Fibroblast of gingiva (primary cell): ENCODE measurements around the gene UFSP2.
A peak's percentile ranks its signal among the peaks of the same experiment; 100 is the strongest.

Source experiments
- DNase-seq: peaks from one replicate; pipeline ENCODE4 v3.0.0-alpha.2; 2011; ENCODE audit warnings: low read depth

The UFSP2 gene

GRCh38 chr4:185426960-185427688 lies 1.4 kb upstream of the UFSP2 start:
- DNase-seq: no peak

- DNase-seq: no peak
These were observed 688 bp downstream of the UFSP2 start for GRCh38 chr4:185424905-185425646.

GRCh38 chr4:185421366-185422124 lies 4.2 kb downstream of the UFSP2 start:
- peak; percentile 8 for DNase-seq

DNA sequence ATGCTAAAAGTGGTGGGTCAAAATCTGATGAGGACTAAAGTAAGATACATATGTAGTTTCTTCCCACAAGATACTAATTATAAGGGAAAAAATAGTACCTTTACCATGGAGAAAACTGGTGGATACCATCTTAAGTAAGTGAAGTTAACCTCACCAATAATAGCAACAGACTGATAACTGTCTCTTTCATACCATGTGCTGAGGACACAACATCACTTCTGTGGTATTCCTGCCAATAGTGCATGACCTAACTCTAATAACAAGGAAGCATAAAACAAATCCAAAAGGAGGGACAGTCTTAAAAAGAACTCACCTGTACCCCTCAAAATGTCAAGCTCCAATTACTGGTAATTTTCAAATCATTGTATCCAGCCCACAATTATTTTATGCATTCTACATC lies 8.8 kb downstream of the UFSP2 start:
- no peak for DNase-seq

DNA sequence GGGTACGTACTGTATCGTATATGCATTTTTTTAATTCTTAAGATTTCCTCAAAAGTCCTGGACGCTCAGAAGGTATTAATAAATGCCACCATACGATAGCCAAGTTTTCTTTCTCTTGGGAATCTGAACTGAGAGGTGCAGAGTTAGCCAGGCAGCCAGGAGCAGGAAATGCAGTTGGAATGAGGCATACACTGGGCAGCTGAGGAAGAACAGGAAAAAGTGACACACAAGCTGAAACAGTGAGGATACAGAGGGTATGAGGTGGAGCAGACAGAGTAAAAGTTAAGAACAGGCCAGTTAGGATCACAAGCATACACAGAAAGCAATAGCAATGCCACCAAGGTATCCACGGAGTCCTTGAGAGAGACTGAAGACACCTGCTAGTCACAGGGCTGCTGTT lies 13.4 kb downstream of the UFSP2 start:
- DNase-seq: no peak

DNA sequence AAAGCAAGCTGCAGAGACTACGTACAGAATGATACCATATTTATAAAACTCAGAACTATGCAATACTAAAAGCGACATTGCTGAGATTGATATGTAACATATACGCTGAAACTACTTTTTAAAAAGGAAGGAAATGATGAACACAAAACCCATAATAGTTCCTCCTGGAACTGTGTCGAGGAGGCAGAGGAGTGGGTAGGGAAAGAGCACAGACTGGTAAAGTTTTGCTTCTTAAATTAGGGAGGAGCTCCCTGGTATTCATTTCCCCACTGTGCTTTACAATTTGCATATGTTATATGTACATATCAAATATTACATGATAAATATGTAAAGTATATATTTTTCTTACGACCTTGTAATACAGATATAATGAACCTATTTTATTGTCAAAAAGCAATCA lies 13.9 kb downstream of the UFSP2 start:
- DNase-seq: no peak

GRCh38 chr4:185408432-185408831 lies 17.3 kb downstream of the UFSP2 start:
- no peak for DNase-seq

DNA sequence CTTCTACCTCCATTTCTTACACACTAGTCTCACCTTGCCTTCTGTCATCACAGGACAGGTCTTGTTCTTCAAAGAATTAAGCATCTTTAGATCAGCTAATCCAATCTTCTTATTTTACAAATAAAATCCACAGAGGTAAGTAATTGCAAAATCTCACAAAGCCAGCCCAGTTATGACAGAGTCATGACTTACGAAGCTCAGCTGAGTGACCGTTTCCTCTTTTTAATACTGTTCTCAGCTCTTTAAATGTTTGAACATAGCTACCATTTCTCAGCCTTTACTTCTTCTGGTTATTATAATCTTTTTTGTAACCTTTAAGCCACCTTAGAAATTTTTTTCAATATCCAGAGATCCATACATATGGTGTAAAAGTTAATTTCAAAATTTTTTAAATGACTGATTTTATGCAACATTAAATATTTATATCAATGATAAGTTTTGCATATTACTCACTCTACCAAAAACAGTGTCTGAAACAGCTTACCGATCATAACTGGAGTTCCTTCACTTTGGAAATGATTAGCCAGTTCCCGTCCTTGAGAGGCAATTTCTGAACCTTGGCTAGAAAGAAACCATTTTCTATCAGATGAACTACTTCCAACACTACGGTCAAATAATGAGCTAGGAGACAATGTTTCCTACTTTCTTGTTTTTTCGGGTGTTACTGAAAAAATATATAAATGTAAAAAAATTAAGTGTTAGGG lies 20.3 kb downstream of the UFSP2 start:
- no peak for DNase-seq

DNA sequence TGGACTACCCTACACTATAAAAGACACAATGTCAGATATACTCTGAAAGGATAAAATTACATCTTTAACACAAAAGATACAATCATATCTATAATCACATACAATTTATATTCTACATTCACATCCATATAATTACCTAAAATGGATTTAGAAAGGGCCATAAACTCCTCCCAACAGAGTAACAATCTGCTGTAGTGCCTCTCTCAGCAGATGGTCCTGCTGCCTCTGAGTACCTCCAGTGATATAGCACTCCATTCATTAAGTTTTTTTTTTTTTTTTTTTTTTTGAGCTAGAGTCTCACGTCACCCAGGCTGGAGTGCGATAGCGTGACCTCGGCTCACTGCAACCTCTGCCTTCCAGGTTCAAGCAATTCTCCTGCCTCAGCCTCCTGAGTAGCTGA lies 21.7 kb downstream of the UFSP2 start:
- no peak for DNase-seq

- DNase-seq: no peak
These were observed 26.3 kb downstream of the UFSP2 start for GRCh38 chr4:185399466-185399865.

DNA sequence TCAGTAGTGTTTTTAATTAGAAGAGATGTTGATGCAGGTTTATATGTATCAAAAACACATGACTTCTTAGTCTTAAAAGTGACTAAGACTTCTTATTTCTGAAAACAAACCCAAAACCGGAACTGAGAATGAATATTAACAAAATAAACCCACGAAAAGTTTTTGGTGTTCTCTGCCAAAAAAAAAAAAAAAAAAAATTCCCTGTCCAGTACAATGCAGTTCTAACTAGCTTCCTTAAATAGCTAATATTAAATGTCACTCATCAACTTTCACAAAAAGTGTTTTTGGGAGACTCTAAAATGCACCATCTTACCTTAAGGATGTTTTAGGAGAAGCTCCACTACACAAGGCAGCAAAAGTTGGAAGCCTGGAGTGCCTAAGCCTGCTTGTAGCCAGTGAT lies 27.1 kb downstream of the UFSP2 start:
- DNase-seq: no peak

DNA sequence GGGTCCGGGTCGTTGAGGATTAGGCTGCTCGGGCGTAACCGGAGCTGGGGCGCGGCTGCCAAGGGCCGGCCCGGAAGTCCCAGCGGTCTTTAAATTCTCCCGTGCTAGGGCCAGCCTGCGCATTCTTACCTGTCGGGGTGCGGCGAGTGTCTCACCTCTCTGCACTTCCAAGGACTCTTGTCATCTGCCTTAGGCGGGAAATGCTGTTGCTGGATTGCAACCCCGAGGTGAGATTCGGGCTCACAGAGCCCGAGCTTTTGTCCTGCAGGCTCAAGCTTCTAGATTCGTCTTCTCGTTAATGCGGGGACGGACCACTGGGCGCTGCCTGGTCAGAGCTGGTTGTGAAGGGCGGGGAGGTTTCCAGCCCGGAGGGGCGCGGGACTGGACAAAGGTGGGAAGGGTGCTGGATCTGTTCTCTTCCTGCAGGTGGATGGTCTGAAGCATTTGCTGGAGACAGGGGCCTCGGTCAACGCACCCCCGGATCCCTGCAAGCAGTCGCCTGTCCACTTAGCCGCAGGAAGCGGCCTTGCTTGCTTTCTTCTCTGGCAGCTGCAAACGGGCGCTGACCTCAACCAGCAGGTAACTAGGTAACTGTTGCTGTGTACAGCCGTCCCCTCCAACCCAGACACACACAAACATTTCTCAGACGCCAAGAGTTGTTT lies 28.9 kb downstream of the UFSP2 start, which contains the start of gene ANKRD37:
TSS of gene ANKRD37 (plus strand) at position 118 of the 662 bp plus-strand sequence. CDS start at position 201, 83 bp downstream.
- no peak for DNase-seq

DNA sequence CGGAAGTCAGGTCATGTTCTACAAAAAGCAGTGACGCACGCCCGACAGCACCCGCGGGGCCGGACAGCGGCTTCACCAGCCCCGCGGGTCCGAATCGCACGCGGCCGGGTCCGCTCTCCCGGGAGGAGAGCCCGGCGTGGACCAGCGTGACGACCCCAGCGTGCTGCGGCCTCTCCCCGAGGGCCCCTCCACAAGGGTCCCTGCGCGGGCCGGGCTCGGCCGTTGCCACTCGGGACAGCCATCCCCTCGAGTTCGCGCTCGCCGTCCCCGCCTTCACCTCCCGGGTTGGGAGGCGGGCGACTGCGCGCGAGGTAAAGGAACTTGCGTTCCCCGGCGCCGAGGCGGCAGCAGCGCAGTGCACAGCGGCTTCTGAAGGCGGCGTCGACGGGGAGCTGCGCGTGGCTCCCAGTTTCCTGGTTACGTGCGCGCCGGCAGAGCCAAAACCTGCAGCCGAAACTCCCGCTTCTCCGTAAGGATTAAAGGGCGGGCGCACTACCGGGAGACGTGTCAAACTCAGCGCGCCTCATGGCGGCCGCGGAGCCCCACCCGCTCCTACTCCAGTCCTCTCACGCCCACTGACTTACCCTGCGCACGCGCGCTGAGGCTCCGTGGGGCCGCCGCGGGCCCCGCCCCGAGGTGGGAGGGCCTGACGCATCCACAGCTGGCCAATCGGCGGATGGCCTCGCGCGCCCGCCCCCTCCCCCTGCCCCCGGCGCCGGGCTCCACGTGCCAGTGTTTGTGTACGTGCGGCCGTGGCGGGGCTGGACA lies 29.6 kb downstream of the UFSP2 start:
- DNase-seq: peak; percentile 96

- no peak for DNase-seq
These were observed 30.4 kb downstream of the UFSP2 start, which contains the start of gene LRP2BP for GRCh38 chr4:185395238-185395955. Gene LRP2BP, minus strand, starts transcription at chr4:185395924. Its CDS starts 17,738 bp downstream, at chr4:185378186.

GRCh38 chr4:185394568-185395237 lies 31.1 kb downstream of the UFSP2 start:
- no peak for DNase-seq

GRCh38 chr4:185392156-185392555 lies 33.6 kb downstream of the UFSP2 start:
- DNase-seq: no peak

DNA sequence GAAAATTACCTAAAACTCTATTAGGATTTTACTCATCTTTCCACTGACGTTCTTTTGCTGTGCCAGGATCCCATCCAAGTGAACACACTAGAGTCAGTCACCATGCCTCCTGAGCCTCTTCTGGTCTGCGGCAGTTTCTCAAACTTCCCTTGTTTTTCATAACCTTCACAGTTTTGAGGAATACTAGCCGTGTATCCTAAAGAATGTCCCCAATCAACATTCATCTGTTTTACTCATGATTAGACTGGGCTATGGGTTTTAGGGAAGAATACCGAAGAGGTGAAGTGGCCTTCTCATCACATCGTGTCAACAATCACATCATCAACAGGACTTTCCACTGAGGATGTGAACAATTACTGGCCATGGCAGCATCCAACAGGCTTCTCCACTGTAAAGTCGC lies 34.8 kb downstream of the UFSP2 start:
- no peak for DNase-seq

GRCh38 chr4:185387957-185388356 lies 37.8 kb downstream of the UFSP2 start:
- DNase-seq: no peak

DNA sequence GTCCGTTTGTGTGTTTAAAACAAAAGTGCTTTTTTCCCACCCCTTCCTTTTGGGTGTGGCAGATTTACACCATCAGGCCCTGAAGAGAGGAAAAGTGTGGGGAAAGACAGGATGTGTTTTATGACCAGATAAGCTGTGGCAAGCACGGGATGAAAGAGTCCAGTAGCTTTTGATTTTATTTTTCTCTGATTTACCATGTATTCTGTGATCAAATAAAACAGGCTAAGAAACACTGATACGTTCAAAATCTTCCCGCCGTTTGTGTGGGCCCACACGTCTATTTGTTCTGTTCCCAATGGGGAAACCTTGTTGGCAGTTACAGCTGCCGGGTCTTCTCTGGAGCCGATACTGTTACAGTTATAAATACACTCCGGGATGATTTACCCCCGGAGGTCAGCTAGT lies 40.8 kb downstream of the UFSP2 start:
- no peak for DNase-seq
